NCI-H1417 (cell line): ENCODE measurements around the gene SEC31A.
A peak's percentile ranks its signal among the peaks of the same experiment; 100 is the strongest.
"Not testable (repeated sequence)": the region's sequence is repeated elsewhere in the genome, so short reads cannot be mapped to it uniquely, and the experiment has no call there.

Experiments used
- DNase-seq, 3 experiments: peaks; one replicate each; lab custom pipeline; 2025; lab: John Stamatoyannopoulos, UW

Gene SEC31A

DNA sequence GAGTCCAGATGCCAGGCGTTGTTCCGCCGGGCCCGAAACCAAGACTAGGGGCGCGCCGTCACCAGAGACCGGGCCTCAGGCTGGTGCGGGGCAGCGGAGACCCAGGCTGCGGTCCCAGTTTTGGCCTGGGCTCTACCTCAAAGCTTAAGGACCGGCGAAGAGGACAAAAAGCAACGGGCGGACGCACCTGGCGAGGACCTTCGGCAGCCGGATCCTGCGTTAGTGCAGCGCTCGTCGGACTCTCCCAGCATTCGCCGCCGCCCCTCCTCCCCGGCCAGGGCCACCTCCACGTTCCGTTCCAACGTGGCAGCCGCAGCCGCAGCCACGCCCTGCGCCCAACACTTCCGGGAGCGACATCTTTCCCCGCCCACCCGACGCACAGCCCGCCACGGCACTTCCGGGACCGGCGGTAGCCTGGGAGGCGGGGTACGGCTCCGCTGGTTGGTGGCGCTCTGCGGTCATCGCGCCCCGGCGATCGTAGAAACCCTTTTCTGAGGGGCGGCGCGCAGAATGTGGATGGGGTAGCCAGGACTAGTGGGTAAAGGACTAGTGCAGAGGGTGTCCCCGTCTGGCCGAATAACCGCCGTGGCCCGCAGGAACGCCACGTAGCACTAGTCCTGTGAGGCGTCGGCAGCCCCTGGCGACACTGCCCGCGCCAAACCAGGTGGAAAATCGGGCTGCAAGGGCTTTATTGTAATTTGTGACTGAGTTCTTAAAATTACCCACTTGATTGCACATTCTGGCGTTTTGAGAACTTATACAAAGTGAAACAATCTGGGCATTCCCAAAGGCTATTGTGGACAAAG, at the start of gene SEC31A:
Gene SEC31A, minus strand, starts transcription at position 253 of the 806 bp plus-strand sequence. CDS start 9,217 bp downstream, outside the sequence.
- DNase-seq = peak; percentile 96 to 98 (median 97)

DNA sequence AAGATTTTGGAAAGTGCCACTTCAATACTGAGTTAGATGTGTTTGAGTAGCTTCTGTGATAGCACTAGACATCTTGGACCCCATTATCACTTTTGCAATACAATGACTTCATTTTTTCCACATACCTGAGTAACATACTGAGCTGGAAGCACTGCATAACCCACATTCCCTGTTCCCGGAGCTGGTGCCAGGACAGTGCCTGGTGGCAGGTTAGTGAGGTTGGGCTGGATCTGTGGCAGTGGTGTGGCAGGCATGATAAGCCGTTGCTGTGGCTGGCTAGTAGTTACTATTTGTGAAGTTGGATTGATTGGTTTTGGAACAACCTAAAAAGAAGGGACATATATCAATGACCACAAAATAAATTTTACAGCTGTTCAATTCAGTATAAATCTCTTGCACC, 48.5 kb upstream of the SEC31A start:
- DNase-seq = no peak

GRCh38 chr4:82934441-82934840, 43.5 kb upstream of the SEC31A start:
- DNase-seq = no peak

GRCh38 chr4:82930848-82931755, 40.1 kb upstream of the SEC31A start:
- no peak for DNase-seq

GRCh38 chr4:82921795-82922194, 30.8 kb upstream of the SEC31A start:
- DNase-seq = no peak

DNA sequence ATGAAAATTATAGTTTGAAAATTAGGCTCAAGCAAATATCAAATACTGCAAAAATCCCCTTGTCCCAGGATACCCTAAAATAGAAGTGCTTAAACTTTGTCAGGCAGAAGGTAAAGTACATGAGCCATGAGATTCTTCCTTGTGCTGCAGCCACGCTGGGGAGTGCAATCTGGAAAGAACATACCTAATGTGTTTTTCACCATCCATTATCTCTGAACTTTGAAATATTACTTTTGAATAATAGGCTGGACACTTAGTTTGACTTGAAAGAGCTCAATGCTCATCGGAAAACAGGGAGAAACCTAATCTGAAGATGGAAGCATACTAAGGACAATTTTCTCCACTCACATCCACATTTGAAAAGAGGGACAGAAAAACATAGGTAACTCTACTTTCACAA, 28.4 kb upstream of the SEC31A start:
- DNase-seq = no peak

DNA sequence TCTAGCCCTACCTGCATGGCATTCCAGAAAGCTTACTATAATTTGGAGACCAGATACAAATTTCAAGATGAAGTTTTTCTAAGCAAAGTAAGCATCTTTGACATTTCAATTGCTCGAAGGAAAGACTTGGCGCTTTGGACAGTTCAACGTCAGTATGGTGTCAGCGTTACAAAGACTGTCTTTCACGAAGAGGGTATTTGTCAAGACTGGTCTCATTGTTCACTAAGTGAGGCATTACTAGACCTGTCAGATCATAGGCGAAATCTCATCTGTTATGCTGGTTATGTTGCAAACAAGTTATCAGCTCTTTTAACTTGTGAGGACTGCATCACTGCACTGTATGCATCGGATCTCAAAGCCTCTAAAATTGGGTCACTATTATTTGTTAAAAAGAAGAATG, 27.1 kb upstream of the SEC31A start:
- no peak for DNase-seq

GRCh38 chr4:82913968-82914367, 23.0 kb upstream of the SEC31A start:
- DNase-seq = not testable (repeated sequence)

DNA sequence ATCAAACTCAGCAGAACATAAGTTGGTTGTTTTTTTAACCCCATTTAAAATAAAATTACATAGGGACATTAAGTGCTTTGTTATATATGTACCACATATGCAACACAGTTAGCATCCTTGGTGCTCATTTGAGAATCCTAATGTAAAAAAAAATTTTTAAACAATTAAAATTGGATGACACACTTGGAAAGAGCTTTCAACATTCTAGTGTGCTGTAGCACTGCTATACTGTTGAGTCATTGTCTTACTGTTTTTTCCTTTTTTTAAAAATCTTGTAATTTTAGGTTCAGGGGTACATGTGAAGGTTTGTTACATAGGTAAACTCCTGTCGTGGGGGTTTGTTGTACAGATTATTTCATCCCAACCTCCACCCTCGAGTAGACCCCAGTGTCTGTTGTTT, 22.4 kb upstream of the SEC31A start:
- no peak for DNase-seq

DNA sequence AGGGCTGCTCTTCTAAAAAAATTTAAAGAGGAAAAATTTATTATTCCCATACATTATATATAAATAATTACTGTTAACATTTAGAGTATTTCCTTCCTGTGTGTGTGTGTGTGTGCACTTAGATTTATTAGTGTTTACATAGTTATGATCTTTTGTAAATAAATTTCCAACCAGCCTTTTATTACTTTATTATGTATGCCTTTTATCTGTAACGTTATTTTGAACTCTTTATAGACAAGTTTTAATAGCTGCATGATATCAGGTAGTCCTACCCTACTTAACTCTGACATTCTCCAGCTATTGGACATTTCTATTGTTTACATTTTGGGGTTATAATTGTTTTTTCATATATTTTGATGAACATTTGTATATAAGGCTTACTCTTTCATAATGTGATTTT, 18.4 kb upstream of the SEC31A start:
- DNase-seq = no peak

- DNase-seq = no peak
Observed at GRCh38 chr4:82906469-82906868, 15.5 kb upstream of the SEC31A start.

DNA sequence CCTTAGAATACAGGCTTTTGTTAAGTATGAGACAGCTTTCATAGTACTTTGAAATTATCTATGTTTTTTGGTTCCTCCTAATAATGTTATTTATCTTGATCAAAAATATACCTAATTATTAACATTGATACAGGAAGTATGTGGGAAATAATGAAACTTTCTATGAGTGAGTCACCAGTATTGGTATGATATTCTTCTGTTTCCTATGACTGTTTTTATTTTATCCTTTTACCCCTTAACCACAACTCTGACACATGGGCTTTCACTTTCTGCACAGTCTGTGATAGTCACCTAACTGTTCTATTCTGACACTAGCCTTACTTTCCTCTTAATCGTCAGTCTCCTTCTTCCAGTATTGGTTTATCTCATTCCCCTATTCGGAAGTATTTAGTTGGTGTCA, 14.3 kb upstream of the SEC31A start:
- no peak for DNase-seq

GRCh38 chr4:82903737-82904136, 12.8 kb upstream of the SEC31A start:
- no peak for DNase-seq

- no peak for DNase-seq
Observed at GRCh38 chr4:82901183-82901718, 10.3 kb upstream of the SEC31A start.

GRCh38 chr4:82900411-82901182, 9.6 kb upstream of the SEC31A start, which contains the start of gene THAP9:
TSS of gene THAP9 (plus strand) at chr4:82900735. CDS start at chr4:82900803, 68 bp downstream.
- DNase-seq = peak; percentile 99

GRCh38 chr4:82900066-82900410, 9.1 kb upstream of the SEC31A start:
- DNase-seq = peak in 1 of 3 experiments; percentile 76

DNA sequence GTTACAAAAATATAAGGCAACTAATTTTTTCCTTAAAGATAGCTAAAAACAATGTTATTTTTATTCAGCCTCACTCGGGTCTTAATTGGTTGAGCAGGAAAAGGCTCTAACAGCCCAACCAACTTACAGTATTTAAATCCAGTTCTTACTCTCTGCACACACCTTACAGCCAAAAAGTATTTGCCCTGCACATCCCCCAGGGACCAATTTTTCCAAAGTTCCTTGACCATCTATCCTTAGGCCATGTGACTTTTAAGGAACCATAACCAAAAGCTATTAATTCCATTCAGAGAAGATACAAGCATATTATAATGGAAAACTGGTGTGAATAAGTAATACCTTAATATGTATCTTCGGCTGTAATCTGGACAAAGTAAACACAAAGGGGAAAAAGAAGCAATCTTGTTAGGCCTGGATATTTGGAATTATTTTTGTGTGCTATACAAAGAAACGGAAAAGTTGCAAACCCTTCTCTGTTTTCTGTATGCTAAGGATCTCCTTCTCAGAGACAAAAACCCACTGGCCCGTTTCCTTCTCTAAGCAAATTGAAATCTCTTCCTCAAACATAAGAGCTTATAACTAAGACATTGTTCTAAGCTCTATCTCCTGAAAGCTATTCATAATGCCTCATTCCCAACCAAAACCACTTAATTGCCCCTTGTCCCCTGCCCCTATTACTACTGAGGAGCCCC, 8.6 kb upstream of the SEC31A start:
- DNase-seq = peak in 1 of 3 experiments; percentile 57

DNA sequence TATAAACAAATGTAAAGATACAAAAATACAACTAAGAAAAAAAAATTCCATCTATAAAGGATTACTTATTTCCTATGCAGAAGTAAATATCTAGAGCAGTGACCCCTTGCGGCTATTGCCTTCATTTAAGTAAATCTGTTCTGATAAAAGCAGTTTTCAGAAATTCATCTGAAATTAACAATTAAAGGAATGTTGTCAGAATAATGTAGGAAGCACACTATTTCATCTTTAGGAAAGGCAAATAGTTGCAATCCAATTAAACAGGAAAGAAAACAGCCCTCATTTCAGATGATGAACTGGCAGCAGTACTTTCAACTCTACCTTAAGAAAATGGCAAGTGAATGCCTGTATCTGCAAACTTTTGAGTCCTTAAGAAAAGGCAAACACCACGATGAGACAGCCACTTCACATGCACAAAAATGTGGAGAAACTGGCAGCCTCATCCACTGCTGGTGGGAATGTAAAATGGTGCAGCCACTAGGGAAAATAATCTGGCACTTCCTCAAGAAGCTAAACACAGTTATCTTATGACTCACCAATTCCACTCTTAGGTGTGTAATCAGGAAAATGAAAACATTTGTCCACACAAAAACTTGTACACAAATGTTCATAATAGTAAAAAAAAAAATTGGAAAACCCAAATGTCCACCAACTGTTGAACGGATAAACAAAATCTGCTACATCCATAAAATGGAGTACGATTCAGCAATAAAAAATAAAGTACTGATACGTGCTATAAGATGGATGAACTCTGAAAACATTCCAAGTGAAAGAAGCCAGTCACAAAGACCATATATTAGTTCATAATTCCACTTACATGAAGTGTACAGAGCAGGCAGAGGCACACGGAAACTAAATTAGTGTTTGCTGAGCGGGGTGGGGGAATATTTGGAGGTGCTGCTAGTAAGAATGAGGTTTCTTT, 7.6 kb upstream of the SEC31A start:
- peak in 1 of 3 experiments; percentile 24 for DNase-seq

- no peak for DNase-seq
Observed at GRCh38 chr4:82896755-82897154, 5.8 kb upstream of the SEC31A start.

GRCh38 chr4:82893942-82894341, 3.0 kb upstream of the SEC31A start:
- DNase-seq = no peak
